K562 (cell line): ENCODE results near the gene GATA5.

Source experiments
- BHLHE40 ChIP-seq: IDR thresholded peaks from 2 replicates; pipeline ENCODE4 v1.6.1; 2011; ENCODE audit warnings: low read length, improper control_type of control experiment
- E2F4 ChIP-seq: sonication (generic); formaldehyde crosslinking; IDR thresholded peaks from 2 replicates; pipeline ENCODE4 v1.8.0; 2022; ENCODE audit warnings: mild to moderate bottlenecking, low read depth, missing genetic modification reagents
- EZH2 ChIP-seq: IDR thresholded peaks from 2 replicates; pipeline ENCODE4 v1.6.1; 2012; ENCODE audit warnings: low read depth, mild to moderate bottlenecking, inconsistent platforms, low read length, borderline replicate concordance
- KDM1A ChIP-seq, 2 experiments: fragments of 450-650 bp; IDR thresholded peaks; 2 replicates each; pipeline ENCODE4 v1.6.1; 2016; ENCODE audit warnings: mild to moderate bottlenecking in 2 of 2
- NR2C2 ChIP-seq, 2 experiments: fragments of 200-800 bp in 1 of 2; sonication (Bioruptor generic) in 1 of 2; sonication (generic) in 1 of 2; formaldehyde crosslinking in 1 of 2; IDR thresholded peaks; 2 replicates each; pipeline versions ENCODE4 v1.6.1 to v1.8.0; 2016 to 2022; ENCODE audit warnings: mild to moderate bottlenecking in 1 of 2, missing compliant biosample characterization in 1 of 2, missing genetic modification characterization in 1 of 2, missing genetic modification reagents in 1 of 2
- POLR2A ChIP-seq: fragments of 450-650 bp; conservative IDR thresholded peaks from 2 replicates; pipeline ENCODE4 v1.6.1; 2016
- TCF7L2 ChIP-seq: fragments of 150-350 bp; IDR thresholded peaks from 2 replicates; pipeline ENCODE4 v1.6.1; 2016; ENCODE audit warnings: low read depth, mild to moderate bottlenecking, low read length, moderate library complexity
- YY1 ChIP-seq, 3 experiments: IDR thresholded peaks; 2 replicates each; pipeline ENCODE4 v1.6.1; 2011; ENCODE audit warnings: low read length in 2 of 3, mild to moderate bottlenecking in 2 of 3, moderate library complexity in 2 of 3, borderline replicate concordance in 1 of 3, control low read depth in 1 of 3, low read depth in 1 of 3; ENCODE audit not compliant: insufficient read depth in 3 of 3, insufficient replicate concordance in 2 of 3, control insufficient read depth in 1 of 3, insufficient read length in 1 of 3; ENCODE audit errors: extremely low read depth in 1 of 3
- ZNF239 ChIP-seq: fragments of 250-450 bp; sonication (Bioruptor Pico); IDR thresholded peaks from 2 replicates; pipeline ENCODE4 v1.4.0; 2020; ENCODE audit warnings: mild to moderate bottlenecking
- ZNF76 ChIP-seq: fragments of 250-450 bp; sonication (Bioruptor Pico); IDR thresholded peaks from 2 replicates; pipeline ENCODE4 v1.4.0; 2020; ENCODE audit warnings: mild to moderate bottlenecking, moderate library complexity, borderline replicate concordance
- TF ChIP-seq, protein P1 (sequence below), 2 experiments: fragments of 450-650 bp; formaldehyde crosslinking in 1 of 2; IDR thresholded peaks; 2 replicates each; pipeline versions ENCODE4 v1.4.0 to v1.6.1; 2014 to 2020; ENCODE audit warnings: mild to moderate bottlenecking in 2 of 2, borderline replicate concordance in 1 of 2, low read depth in 1 of 2
- TF ChIP-seq, protein P2 (sequence below), 3 experiments: IDR thresholded peaks in 2 of 3; conservative IDR thresholded peaks in 1 of 3; 2 replicates each; pipeline ENCODE4 v1.5.1; 2011 to 2012; ENCODE audit warnings: low read length in 3 of 3, mild to moderate bottlenecking in 3 of 3, control low read depth in 2 of 3, improper control_type of control experiment in 1 of 3, inconsistent platforms in 1 of 3, low read depth in 1 of 3, mixed read lengths in 1 of 3, moderate library complexity in 1 of 3; ENCODE audit not compliant: insufficient read depth in 2 of 3

DNA sequence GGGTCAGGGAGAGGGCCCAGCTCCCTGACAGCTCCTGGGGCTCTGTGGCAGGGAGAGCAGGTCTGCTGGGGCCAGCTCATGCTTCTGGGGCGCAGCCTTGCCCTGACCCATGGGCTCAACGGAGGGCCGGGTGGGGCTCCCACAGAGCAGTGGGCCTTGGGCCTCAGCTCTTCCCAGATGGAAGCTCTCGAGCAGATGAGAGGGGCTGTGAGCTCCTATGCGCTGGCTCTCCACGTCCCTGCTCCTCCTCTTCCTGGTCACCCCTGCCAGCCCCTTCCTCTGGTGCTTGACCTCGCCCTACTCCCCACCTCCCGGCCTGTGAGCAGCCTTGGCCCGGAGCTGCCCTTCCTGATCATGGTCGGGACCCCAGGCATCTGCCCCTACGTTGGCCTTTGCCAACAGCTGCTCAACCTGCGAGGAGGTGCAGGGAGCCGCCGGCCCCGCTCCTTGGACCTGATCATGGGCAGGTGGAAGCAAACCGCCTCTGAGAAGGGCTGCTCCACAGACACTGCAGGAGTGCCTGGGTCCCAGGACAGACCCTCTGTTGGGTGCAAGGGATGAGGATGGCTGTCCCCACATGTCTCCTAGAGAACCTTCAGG lies 26.8 kb upstream of the GATA5 start:
- TF ChIP-seq TCF7L2 (no peak), BHLHE40 (no peak), ZNF76 (no peak), POLR2A (no peak), ZNF239 (CRISPR knock-in tag) (no peak), NR2C2 (CRISPR knock-in tag; IDR thresholded peaks at IDR 0.05) (no peak), NR2C2 (tag; IDR thresholded peaks at IDR 0.05) (no peak), E2F4 (CRISPR knock-in tag) (no peak), YY1 (IDR thresholded peaks at IDR 0.05; ENCODE audit: borderline replicate concordance in 1 of 3, control insufficient read depth in 1 of 3, extremely low read depth in 1 of 3, insufficient read depth in 3 of 3, insufficient read length in 1 of 3, insufficient replicate concordance in 2 of 3, low read depth in 1 of 3, low read length in 2 of 3) (no peak), EZH2 (no peak), KDM1A (IDR thresholded peaks at IDR 0.05) (no peak)
- TF ChIP-seq, protein P1, sequence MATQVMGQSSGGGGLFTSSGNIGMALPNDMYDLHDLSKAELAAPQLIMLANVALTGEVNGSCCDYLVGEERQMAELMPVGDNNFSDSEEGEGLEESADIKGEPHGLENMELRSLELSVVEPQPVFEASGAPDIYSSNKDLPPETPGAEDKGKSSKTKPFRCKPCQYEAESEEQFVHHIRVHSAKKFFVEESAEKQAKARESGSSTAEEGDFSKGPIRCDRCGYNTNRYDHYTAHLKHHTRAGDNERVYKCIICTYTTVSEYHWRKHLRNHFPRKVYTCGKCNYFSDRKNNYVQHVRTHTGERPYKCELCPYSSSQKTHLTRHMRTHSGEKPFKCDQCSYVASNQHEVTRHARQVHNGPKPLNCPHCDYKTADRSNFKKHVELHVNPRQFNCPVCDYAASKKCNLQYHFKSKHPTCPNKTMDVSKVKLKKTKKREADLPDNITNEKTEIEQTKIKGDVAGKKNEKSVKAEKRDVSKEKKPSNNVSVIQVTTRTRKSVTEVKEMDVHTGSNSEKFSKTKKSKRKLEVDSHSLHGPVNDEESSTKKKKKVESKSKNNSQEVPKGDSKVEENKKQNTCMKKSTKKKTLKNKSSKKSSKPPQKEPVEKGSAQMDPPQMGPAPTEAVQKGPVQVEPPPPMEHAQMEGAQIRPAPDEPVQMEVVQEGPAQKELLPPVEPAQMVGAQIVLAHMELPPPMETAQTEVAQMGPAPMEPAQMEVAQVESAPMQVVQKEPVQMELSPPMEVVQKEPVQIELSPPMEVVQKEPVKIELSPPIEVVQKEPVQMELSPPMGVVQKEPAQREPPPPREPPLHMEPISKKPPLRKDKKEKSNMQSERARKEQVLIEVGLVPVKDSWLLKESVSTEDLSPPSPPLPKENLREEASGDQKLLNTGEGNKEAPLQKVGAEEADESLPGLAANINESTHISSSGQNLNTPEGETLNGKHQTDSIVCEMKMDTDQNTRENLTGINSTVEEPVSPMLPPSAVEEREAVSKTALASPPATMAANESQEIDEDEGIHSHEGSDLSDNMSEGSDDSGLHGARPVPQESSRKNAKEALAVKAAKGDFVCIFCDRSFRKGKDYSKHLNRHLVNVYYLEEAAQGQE (IDR thresholded peaks at IDR 0.05; ENCODE audit: borderline replicate concordance) = no peak
- TF ChIP-seq, protein P1 (CRISPR knock-in tag; IDR thresholded peaks at IDR 0.05; ENCODE audit: low read depth) = no peak
- TF ChIP-seq, protein P2, sequence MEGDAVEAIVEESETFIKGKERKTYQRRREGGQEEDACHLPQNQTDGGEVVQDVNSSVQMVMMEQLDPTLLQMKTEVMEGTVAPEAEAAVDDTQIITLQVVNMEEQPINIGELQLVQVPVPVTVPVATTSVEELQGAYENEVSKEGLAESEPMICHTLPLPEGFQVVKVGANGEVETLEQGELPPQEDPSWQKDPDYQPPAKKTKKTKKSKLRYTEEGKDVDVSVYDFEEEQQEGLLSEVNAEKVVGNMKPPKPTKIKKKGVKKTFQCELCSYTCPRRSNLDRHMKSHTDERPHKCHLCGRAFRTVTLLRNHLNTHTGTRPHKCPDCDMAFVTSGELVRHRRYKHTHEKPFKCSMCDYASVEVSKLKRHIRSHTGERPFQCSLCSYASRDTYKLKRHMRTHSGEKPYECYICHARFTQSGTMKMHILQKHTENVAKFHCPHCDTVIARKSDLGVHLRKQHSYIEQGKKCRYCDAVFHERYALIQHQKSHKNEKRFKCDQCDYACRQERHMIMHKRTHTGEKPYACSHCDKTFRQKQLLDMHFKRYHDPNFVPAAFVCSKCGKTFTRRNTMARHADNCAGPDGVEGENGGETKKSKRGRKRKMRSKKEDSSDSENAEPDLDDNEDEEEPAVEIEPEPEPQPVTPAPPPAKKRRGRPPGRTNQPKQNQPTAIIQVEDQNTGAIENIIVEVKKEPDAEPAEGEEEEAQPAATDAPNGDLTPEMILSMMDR (IDR thresholded peaks at IDR 0.05 in 2 of 3, conservative IDR thresholded peaks at IDR 0.05 in 1 of 3; ENCODE audit: insufficient read depth in 2 of 3, low read depth in 1 of 3, low read length in 3 of 3) = no peak
